ENCODE results near the gene P3H3.

- TF ChIP-seq CTCF (IDR thresholded peaks at IDR 0.05; ENCODE audit: extremely low read depth in 1 of 2, insufficient read depth in 1 of 2, low read depth in 1 of 2, low read length in 2 of 2) = no peak
- TF ChIP-seq JUN (IDR thresholded peaks at IDR 0.05; ENCODE audit: borderline replicate concordance, insufficient read depth, insufficient read length, low read depth) = no peak
- no peak for TF ChIP-seq POLR2A (IDR thresholded peaks at IDR 0.05; ENCODE audit: low read depth, low read length)
These were observed 43.9 kb upstream of the P3H3 start for GRCh38 chr12:6784296-6784695.

Data from endothelial cell of umbilical vein (primary cell).